Lung (tissue), 12 donors: Measurements from ENCODE around the gene TLE6. TPM values are rescaled to one million over a fixed set of nuclear protein-coding genes. Genes with fewer than 3 reads are reported as not detected.

ENCODE experiments used
- ATAC-seq: fragments of 200-7000 bp; cut with Tn5 transposase; one replicate; pipeline ENCODE4 v1.9.1; 2020; ENCODE audit warnings: moderate number of reproducible peaks; ENCODE audit not compliant: insufficient read depth, low FRiP score
- DNase-seq, 3 donors: peaks; one replicate each; pipeline ENCODE4 v3.0.0-alpha.2; 2013 to 2017
- H3K27ac ChIP-seq, 2 donors: one replicate each; pipeline ENCODE4 v1.5.1; 2013; ENCODE audit warnings: mild to moderate bottlenecking in 2 of 2, moderate library complexity in 2 of 2, control low read depth in 1 of 2, inconsistent platforms in 1 of 2, low read depth in 1 of 2, low read length in 1 of 2
- H3K27me3 ChIP-seq, 3 donors: one replicate each; pipeline ENCODE4 v1.5.1; 2013; ENCODE audit warnings: low read length in 2 of 3; ENCODE audit not compliant: control insufficient read depth in 3 of 3, insufficient read depth in 3 of 3
- H3K36me3 ChIP-seq, 4 donors: one replicate each; pipeline ENCODE4 v1.5.1; 2013; ENCODE audit warnings: low read length in 4 of 4, mild to moderate bottlenecking in 1 of 4, moderate library complexity in 1 of 4; ENCODE audit not compliant: control insufficient read depth in 4 of 4, insufficient read depth in 4 of 4
- H3K4me1 ChIP-seq, 5 donors: one replicate each; pipeline ENCODE4 v1.5.1; 2013; ENCODE audit warnings: low read length in 5 of 5, mild to moderate bottlenecking in 2 of 5, moderate library complexity in 1 of 5; ENCODE audit not compliant: control insufficient read depth in 5 of 5, insufficient read depth in 5 of 5
- H3K4me3 ChIP-seq: one replicate; pipeline ENCODE4 v1.5.1; 2013; ENCODE audit warnings: mild to moderate bottlenecking, control low read depth, moderate library complexity
- H3K9ac ChIP-seq, 2 donors: one replicate each; pipeline ENCODE4 v1.5.1; 2013; ENCODE audit warnings: low read length in 2 of 2, control low read depth in 1 of 2; ENCODE audit not compliant: insufficient read depth in 1 of 2
- H3K9me3 ChIP-seq, 4 donors: one replicate each; pipeline ENCODE4 v1.5.1; 2013; ENCODE audit warnings: low read length in 3 of 4, mild to moderate bottlenecking in 1 of 4, moderate library complexity in 1 of 4; ENCODE audit not compliant: control insufficient read depth in 4 of 4, insufficient read depth in 3 of 4
- WGBS, 2 donors: extraction: QIAGEN DNeasy Blood & Tissue Kit; methylation state at CpG; one replicate each; pipeline ENCODE4 v1.1.7; 2013; 5-methylcytosine and 5-hydroxymethylcytosine counted together
- polyA plus RNA-seq, 2 donors: library from polyadenylated mRNA; stranded (reverse); fragments of 200-250 nt; gene quantifications; one replicate each; pipeline ENCODE4 v1.2.1, GENCODE V29; 2013
- total RNA-seq, 2 donors: library from RNA; depleted of rRNA in 1 of 2; stranded (reverse); fragments of >200 nt in 1 of 2; gene quantifications; one replicate each; pipeline ENCODE4 v1.2.1, GENCODE V29; 2014 to 2021
- TF ChIP-seq, protein P1 (sequence below): IDR thresholded peaks from 2 replicates; pipeline ENCODE4 v1.5.1; 2012; ENCODE audit warnings: mild to moderate bottlenecking; ENCODE audit errors: control extremely low read depth, extremely low read depth
- donor health status: control.
- donor health status: control.
- donor health status: Bipolar disorder and iron deficiency.
- donor health status: healthy.
- donor health status: DM: yes; HTN: yes; CAD: no.

The TLE6 gene
- total and polyA plus RNA-seq, 4 donors = 6.1 to 8.8 (median 7.2) TPM

DNA sequence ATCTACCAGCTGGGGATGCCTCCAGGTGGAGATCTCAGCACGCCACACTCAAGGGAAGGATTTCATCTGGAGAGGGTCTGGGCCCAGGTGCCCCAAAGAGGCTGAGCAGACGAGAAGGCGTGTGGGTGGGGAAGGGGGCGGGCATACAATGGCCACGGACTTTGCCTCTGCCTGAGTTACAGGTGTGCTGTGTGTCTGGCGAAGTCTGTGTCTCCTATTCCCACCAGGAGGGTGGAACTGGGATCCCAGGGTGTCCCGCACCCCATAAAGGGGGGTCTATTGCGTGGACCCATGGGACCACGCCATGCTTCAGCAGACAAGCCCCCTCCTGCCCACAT, 48.2 kb downstream of the TLE6 start:
- Histone ChIP-seq H3K9ac (no peak overlapping the region), H3K4me3 (no peak overlapping the region), H3K27ac (no peak overlapping the region), H3K27me3 (no peaks in the 10 kb centered on the region), H3K9me3 (peaks cover 0 to 1% (median 0%) of the 10 kb centered on the region in 4 donors), H3K36me3 (peaks cover 0 to 16% (median 5%) of the 10 kb centered on the region in 4 donors), H3K4me1 (peaks cover 0 to 26% (median 4%) of the 10 kb centered on the region in 5 donors)
- no peak for DNase-seq
- TF ChIP-seq, protein P1, sequence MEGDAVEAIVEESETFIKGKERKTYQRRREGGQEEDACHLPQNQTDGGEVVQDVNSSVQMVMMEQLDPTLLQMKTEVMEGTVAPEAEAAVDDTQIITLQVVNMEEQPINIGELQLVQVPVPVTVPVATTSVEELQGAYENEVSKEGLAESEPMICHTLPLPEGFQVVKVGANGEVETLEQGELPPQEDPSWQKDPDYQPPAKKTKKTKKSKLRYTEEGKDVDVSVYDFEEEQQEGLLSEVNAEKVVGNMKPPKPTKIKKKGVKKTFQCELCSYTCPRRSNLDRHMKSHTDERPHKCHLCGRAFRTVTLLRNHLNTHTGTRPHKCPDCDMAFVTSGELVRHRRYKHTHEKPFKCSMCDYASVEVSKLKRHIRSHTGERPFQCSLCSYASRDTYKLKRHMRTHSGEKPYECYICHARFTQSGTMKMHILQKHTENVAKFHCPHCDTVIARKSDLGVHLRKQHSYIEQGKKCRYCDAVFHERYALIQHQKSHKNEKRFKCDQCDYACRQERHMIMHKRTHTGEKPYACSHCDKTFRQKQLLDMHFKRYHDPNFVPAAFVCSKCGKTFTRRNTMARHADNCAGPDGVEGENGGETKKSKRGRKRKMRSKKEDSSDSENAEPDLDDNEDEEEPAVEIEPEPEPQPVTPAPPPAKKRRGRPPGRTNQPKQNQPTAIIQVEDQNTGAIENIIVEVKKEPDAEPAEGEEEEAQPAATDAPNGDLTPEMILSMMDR = no peak
- ATAC-seq = no peak
- 73 to 85% methylated on average over 9 of the region's 9 CpGs for WGBS, 2 donors

DNA sequence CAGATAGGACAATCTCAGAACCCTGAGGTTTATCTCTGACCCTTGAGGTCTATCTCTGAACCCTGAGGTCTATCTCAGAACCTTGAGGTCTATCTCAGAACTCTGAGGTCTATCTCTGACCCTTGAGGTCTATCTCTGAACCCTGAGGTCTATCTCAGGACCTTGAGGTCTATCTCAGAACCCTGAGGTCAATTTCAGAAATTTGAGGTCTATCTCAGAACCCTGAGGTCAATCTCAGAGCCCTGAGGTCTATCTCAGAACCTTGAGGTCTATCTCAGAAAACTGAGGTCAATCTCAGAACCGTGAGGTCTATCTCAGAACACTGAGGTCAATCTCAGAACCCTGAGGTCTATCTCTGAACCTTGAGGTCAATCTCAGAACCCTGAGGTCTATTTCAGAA, 49.4 kb downstream of the TLE6 start:
- Histone ChIP-seq H3K27me3 (no peaks in the 10 kb centered on the region), H3K4me1 (peaks cover 0 to 26% (median 4%) of the 10 kb centered on the region in 5 donors), H3K9ac (peak overlapping the region in 1 of 2 donors; percentile 13), H3K27ac (no peak overlapping the region), H3K36me3 (peaks cover 0 to 16% (median 5%) of the 10 kb centered on the region in 4 donors), H3K9me3 (peaks cover 0 to 1% (median 0%) of the 10 kb centered on the region in 4 donors), H3K4me3 (no peak overlapping the region)
- TF ChIP-seq, protein P1 = no peak
- DNase-seq = no peak
- ATAC-seq = no peak
- 93 to 95% methylated on average over 1 of the region's 1 CpG for WGBS, 2 donors

DNA sequence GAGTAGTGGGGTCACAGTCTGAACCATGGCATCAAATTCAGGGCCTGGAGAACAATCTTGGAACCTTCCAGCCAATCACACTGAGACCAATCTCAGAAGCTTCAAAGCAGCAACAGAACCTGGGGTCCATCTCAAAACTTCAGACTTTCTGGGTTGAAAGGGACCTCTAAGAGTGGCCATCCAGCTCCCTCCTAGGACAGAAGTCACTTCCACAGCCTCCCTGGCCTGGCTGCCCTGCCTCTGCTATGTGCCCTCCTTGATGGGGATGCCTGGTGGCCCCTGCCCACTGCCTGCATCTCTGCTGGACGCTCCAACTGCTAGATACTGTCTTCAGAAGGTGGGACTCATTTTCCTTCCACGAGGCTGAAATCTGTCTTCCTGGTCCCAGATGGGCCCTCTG, 49.9 kb downstream of the TLE6 start:
- H3K9me3 ChIP-seq = peaks cover 0 to 1% (median 0%) of the 10 kb centered on the region in 4 donors
- peaks cover 0 to 16% (median 5%) of the 10 kb centered on the region in 4 donors for H3K36me3 ChIP-seq
- H3K9ac ChIP-seq = no peak overlapping the region
- no peak overlapping the region for H3K4me3 ChIP-seq
- TF ChIP-seq, protein P1 = no peak
- DNase-seq (no peak), ATAC-seq (no peak)
- peaks cover 0 to 26% (median 4%) of the 10 kb centered on the region in 5 donors for H3K4me1 ChIP-seq
- H3K27ac ChIP-seq = no peak overlapping the region
- WGBS, 2 donors = 78 to 91% methylated on average over 2 of the region's 2 CpGs
- no peaks in the 10 kb centered on the region for H3K27me3 ChIP-seq

DNA sequence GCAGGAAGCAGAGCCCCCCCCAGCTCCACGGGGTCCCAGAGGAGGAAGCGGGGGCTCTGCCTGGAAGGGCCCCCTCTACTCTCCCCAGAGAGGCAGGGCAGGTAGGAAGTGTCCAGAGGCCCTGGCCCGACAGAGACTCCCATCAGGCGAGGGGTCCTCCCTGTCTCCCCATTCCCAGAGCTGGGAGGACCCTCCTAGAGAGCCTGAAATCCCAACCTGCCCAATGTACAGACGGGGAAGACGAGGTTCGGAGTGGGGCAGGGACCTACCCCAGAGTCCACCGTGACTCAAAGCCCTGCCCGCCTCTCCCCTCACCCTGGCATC, 50.6 kb downstream of the TLE6 start:
- TF ChIP-seq, protein P1 = no peak
- H3K4me1 ChIP-seq = peaks cover 0 to 26% (median 4%) of the 10 kb centered on the region in 5 donors
- no peak overlapping the region for H3K9ac ChIP-seq
- peaks cover 0 to 1% (median 0%) of the 10 kb centered on the region in 4 donors for H3K9me3 ChIP-seq
- H3K27me3 ChIP-seq = no peaks in the 10 kb centered on the region
- peak overlapping the region in 1 of 2 donors; percentile 50 for H3K27ac ChIP-seq
- ATAC-seq (no peak), DNase-seq (no peak)
- no peak overlapping the region for H3K4me3 ChIP-seq
- 39 to 51% methylated on average over 9 of the region's 9 CpGs for WGBS, 2 donors
- H3K36me3 ChIP-seq = peaks cover 0 to 16% (median 5%) of the 10 kb centered on the region in 4 donors
